ENCODE results near the gene SOS2.

The SOS2 gene

GRCh38 chr14:50110323-50111037 is 120.9 kb downstream of the SOS2 start:
- Histone ChIP-seq H3K9ac (ENCODE audit: low read depth, low read length) (no peak overlapping the region), H3K4me2 (ENCODE audit: low read length) (no peak overlapping the region), H3K36me3 (ENCODE audit: insufficient read depth, low read length) (peaks cover 68% of the 10 kb centered on the region), H3K4me3 (ENCODE audit: low read length) (no peak overlapping the region), H3K27me3 (ENCODE audit: control insufficient read depth, insufficient read depth, low read length) (no peaks in the 10 kb centered on the region), H3K4me1 (ENCODE audit: control insufficient read depth, insufficient read depth, low read length) (peaks cover 4% of the 10 kb centered on the region), H3K9me3 (replicated peaks; ENCODE audit: low read length) (no peaks in the 10 kb centered on the region)

- Histone ChIP-seq H3K4me3 (ENCODE audit: low read length) (no peak overlapping the region), H3K4me1 (ENCODE audit: control insufficient read depth, insufficient read depth, low read length) (no peaks in the 10 kb centered on the region), H3K4me2 (ENCODE audit: low read length) (no peak overlapping the region), H3K9me3 (replicated peaks; ENCODE audit: low read length) (no peaks in the 10 kb centered on the region), H3K36me3 (ENCODE audit: insufficient read depth, low read length) (peaks cover 63% of the 10 kb centered on the region), H3K9ac (ENCODE audit: low read depth, low read length) (no peak overlapping the region), H3K27me3 (ENCODE audit: control insufficient read depth, insufficient read depth, low read length) (no peaks in the 10 kb centered on the region)
Measured at GRCh38 chr14:50109342-50109741, 122.0 kb downstream of the SOS2 start.

- H3K4me2 ChIP-seq (ENCODE audit: low read length): no peak overlapping the region
- no peaks in the 10 kb centered on the region for H3K27me3 ChIP-seq (ENCODE audit: control insufficient read depth, insufficient read depth, low read length)
- H3K36me3 ChIP-seq (ENCODE audit: insufficient read depth, low read length): peaks cover 51% of the 10 kb centered on the region
Measured at GRCh38 chr14:50107850-50108249, 123.5 kb downstream of the SOS2 start.

DNA sequence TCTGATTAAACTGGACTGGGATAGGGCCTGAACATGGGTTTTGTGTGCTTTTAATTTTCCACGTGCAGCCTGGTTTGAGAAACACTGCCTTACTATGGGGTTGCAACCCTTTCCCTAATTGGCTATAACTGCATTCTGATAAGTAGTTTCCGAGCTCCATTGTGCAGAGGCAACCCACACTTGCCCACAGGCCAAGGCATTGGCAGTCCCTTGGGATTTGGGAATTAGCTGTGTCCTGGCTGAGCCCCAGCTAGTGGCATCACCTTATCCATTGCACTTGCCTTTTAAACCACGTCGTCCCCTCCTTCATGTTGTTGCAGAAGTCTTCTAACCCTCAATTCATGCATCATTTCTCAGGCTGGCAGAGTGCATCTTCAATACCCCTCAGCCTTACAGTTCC is 125.2 kb downstream of the SOS2 start:
- peaks cover 12% of the 10 kb centered on the region for H3K4me1 ChIP-seq (ENCODE audit: control insufficient read depth, insufficient read depth, low read length)
- H3K9me3 ChIP-seq (replicated peaks; ENCODE audit: low read length): no peaks in the 10 kb centered on the region
- no peak overlapping the region for H3K9ac ChIP-seq (ENCODE audit: low read depth, low read length)
- no peak overlapping the region for H3K4me2 ChIP-seq (ENCODE audit: low read length)
- peaks cover 37% of the 10 kb centered on the region for H3K36me3 ChIP-seq (ENCODE audit: insufficient read depth, low read length)
- H3K27me3 ChIP-seq (ENCODE audit: control insufficient read depth, insufficient read depth, low read length): no peaks in the 10 kb centered on the region
- H3K4me3 ChIP-seq (ENCODE audit: low read length): no peak overlapping the region

More at GRCh38 chr14:50107850-50108249, 123.5 kb downstream of the SOS2 start:
- Histone ChIP-seq H3K4me3 (ENCODE audit: low read length) (no peak overlapping the region), H3K9ac (ENCODE audit: low read depth, low read length) (no peak overlapping the region), H3K4me1 (ENCODE audit: control insufficient read depth, insufficient read depth, low read length) (peaks cover 11% of the 10 kb centered on the region), H3K9me3 (replicated peaks; ENCODE audit: low read length) (no peaks in the 10 kb centered on the region)

GRCh38 chr14:50103558-50103957 is 127.8 kb downstream of the SOS2 start:
- H3K9me3 ChIP-seq (replicated peaks; ENCODE audit: low read length): no peaks in the 10 kb centered on the region
- no peak overlapping the region for H3K4me2 ChIP-seq (ENCODE audit: low read length)
- peak overlapping the region; percentile 33 for H3K9ac ChIP-seq (ENCODE audit: low read depth, low read length)
- no peak overlapping the region for H3K4me3 ChIP-seq (ENCODE audit: low read length)
- no peaks in the 10 kb centered on the region for H3K27me3 ChIP-seq (ENCODE audit: control insufficient read depth, insufficient read depth, low read length)
- H3K36me3 ChIP-seq (ENCODE audit: insufficient read depth, low read length): peaks cover 11% of the 10 kb centered on the region
- peaks cover 12% of the 10 kb centered on the region for H3K4me1 ChIP-seq (ENCODE audit: control insufficient read depth, insufficient read depth, low read length)

GRCh38 chr14:50101417-50101816 is 130.0 kb downstream of the SOS2 start:
- peaks cover 12% of the 10 kb centered on the region for H3K4me1 ChIP-seq (ENCODE audit: control insufficient read depth, insufficient read depth, low read length)
- H3K36me3 ChIP-seq (ENCODE audit: insufficient read depth, low read length): no peaks in the 10 kb centered on the region

DNA sequence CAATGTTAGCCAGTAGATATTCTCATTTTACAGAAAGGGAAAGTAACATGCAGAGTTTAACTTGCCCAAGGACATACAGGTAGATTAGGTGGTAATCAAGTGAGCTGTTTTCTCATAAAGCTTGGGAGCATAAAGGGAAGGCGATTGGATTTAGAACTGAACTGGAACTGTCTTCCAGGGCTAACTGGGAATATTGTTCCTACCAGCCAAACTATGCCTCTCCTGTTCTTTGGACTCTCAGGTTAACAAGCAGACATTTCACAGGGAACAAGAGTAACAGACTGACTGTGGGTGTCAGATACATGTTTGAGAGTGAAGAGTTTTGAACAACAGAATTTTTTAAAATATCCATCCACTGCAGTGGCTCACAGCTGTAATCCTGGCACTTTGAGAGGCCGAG is 130.6 kb downstream of the SOS2 start:
- no peaks in the 10 kb centered on the region for H3K36me3 ChIP-seq (ENCODE audit: insufficient read depth, low read length)
- no peak overlapping the region for H3K4me2 ChIP-seq (ENCODE audit: low read length)
- H3K9ac ChIP-seq (ENCODE audit: low read depth, low read length): no peak overlapping the region
- no peak overlapping the region for H3K4me3 ChIP-seq (ENCODE audit: low read length)
- H3K9me3 ChIP-seq (replicated peaks; ENCODE audit: low read length): no peaks in the 10 kb centered on the region
- H3K4me1 ChIP-seq (ENCODE audit: control insufficient read depth, insufficient read depth, low read length): peaks cover 12% of the 10 kb centered on the region
- H3K27me3 ChIP-seq (ENCODE audit: control insufficient read depth, insufficient read depth, low read length): no peaks in the 10 kb centered on the region

More at GRCh38 chr14:50101417-50101816, 130.0 kb downstream of the SOS2 start:
- H3K9me3 ChIP-seq (replicated peaks; ENCODE audit: low read length): no peaks in the 10 kb centered on the region
- H3K27me3 ChIP-seq (ENCODE audit: control insufficient read depth, insufficient read depth, low read length): no peaks in the 10 kb centered on the region
- no peak overlapping the region for H3K4me2 ChIP-seq (ENCODE audit: low read length)
- no peak overlapping the region for H3K4me3 ChIP-seq (ENCODE audit: low read length)
- H3K9ac ChIP-seq (ENCODE audit: low read depth, low read length): no peak overlapping the region

GRCh38 chr14:50099335-50099734 is 132.0 kb downstream of the SOS2 start:
- Histone ChIP-seq H3K36me3 (ENCODE audit: insufficient read depth, low read length) (no peaks in the 10 kb centered on the region), H3K4me2 (ENCODE audit: low read length) (no peak overlapping the region), H3K9ac (ENCODE audit: low read depth, low read length) (no peak overlapping the region), H3K9me3 (replicated peaks; ENCODE audit: low read length) (no peaks in the 10 kb centered on the region), H3K4me3 (ENCODE audit: low read length) (no peak overlapping the region), H3K4me1 (ENCODE audit: control insufficient read depth, insufficient read depth, low read length) (peaks cover 12% of the 10 kb centered on the region), H3K27me3 (ENCODE audit: control insufficient read depth, insufficient read depth, low read length) (no peaks in the 10 kb centered on the region)

DNA sequence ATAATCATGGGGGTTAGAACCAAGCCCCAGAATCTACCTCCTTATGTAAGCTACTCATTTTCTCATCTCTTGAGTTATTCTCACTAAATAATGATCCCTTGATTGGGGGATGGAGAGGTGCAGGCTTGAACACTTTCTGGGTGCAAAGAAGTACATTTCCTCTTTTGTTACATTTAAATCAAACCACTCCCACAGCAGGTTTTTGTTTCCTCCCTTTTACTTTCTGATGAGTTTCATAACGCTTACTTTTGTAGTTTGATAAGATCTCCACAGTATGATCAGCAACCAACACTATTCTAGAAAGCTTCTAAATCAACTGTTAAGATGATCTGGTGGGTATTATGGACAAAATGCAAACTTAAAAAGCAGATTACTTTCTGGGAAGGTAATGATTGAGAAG is 135.5 kb downstream of the SOS2 start:
- Histone ChIP-seq H3K9me3 (replicated peaks; ENCODE audit: low read length) (no peaks in the 10 kb centered on the region), H3K4me1 (ENCODE audit: control insufficient read depth, insufficient read depth, low read length) (no peaks in the 10 kb centered on the region), H3K4me2 (ENCODE audit: low read length) (no peak overlapping the region), H3K27me3 (ENCODE audit: control insufficient read depth, insufficient read depth, low read length) (no peaks in the 10 kb centered on the region), H3K4me3 (ENCODE audit: low read length) (no peak overlapping the region), H3K9ac (ENCODE audit: low read depth, low read length) (no peak overlapping the region), H3K36me3 (ENCODE audit: insufficient read depth, low read length) (no peaks in the 10 kb centered on the region)

DNA sequence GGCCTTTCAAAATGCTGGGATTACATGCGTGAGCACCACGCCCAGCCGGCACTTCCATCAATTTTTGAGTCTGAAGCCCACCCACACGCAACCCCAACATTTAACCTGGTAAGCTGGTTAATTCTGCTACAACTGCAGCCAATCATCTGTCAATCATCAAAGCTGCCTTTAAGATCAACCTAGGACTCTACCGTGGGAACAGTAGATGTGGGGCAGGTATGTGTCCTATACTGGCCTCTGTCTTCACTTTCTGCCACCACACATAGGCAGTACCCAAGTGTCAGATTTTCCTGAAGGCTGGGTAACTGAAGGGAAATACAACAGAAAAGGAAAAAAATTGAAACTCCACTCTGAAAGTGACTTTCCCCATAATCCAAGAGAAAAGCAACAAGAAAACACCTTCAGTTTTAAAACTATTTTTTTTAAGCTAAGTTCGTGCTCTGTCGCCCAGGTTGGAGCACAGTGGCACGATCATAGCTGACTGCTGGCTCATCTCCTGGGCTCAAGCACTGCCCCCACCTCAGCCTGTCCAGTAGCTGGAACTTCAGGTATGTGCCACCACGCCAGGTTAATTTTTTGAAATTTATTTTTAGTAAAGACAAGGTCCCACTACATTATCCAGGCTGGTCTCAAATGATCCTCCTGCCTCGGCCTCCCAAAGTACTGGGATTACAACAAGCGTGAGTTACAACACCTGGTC is 137.2 kb downstream of the SOS2 start:
- no peak overlapping the region for H3K9ac ChIP-seq (ENCODE audit: low read depth, low read length)
- H3K4me1 ChIP-seq (ENCODE audit: control insufficient read depth, insufficient read depth, low read length): no peaks in the 10 kb centered on the region
- no peaks in the 10 kb centered on the region for H3K36me3 ChIP-seq (ENCODE audit: insufficient read depth, low read length)
- no peaks in the 10 kb centered on the region for H3K9me3 ChIP-seq (replicated peaks; ENCODE audit: low read length)
- H3K4me3 ChIP-seq (ENCODE audit: low read length): no peak overlapping the region
- H3K4me2 ChIP-seq (ENCODE audit: low read length): no peak overlapping the region
- no peaks in the 10 kb centered on the region for H3K27me3 ChIP-seq (ENCODE audit: control insufficient read depth, insufficient read depth, low read length)

- H3K4me2 ChIP-seq (ENCODE audit: low read length): no peak overlapping the region
- no peak overlapping the region for H3K9ac ChIP-seq (ENCODE audit: low read depth, low read length)
- no peak overlapping the region for H3K4me3 ChIP-seq (ENCODE audit: low read length)
- no peaks in the 10 kb centered on the region for H3K27me3 ChIP-seq (ENCODE audit: control insufficient read depth, insufficient read depth, low read length)
- peaks cover 3% of the 10 kb centered on the region for H3K36me3 ChIP-seq (ENCODE audit: insufficient read depth, low read length)
- no peaks in the 10 kb centered on the region for H3K4me1 ChIP-seq (ENCODE audit: control insufficient read depth, insufficient read depth, low read length)
- no peaks in the 10 kb centered on the region for H3K9me3 ChIP-seq (replicated peaks; ENCODE audit: low read length)
Measured at GRCh38 chr14:50093496-50093895, 137.9 kb downstream of the SOS2 start.

Data from skeletal muscle satellite cell (primary cell).